ENCODE results near the gene ANKRD49. TPM values are rescaled to one million over a fixed set of nuclear protein-coding genes. Genes with fewer than 3 reads are reported as not detected.

ANKRD49 gene
- polyA plus RNA-seq, 4 donors = 14.2 to 33.8 (median 26.7) TPM

DNA sequence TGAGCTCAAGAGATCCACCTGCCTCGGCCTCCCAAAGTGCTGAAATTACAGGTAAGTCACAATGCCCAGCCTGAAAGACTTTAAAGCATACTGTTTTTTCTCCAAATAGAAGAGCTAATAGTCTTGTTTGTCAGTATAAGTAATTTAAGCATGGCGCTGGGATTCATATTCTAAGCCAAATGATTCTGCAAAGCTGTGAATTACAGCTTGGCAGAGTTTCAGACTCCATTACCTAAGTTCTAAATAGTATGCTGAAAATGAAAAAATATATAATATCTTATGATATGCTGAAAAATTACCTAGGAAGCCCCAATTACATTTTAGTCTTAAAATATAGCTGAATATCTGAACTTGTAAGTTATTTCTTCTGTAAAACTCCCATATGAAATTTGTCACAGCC, 39.5 kb upstream of the ANKRD49 start:
- H3K36me3 ChIP-seq (ENCODE audit: control insufficient read depth in 3 of 3, insufficient read depth in 2 of 3, low read depth in 1 of 3, low read length in 3 of 3) = peaks cover 0 to 5% (median 3%) of the 10 kb centered on the region in 3 donors
- H3K9me3 ChIP-seq (ENCODE audit: control insufficient read depth in 2 of 2, insufficient read depth in 1 of 2, low read depth in 1 of 2, low read length in 1 of 2) = no peaks in the 10 kb centered on the region
- FAIRE-seq (no peak), DNase-seq (no peak)
- H3K27ac ChIP-seq (ENCODE audit: low read depth in 1 of 3, low read length in 2 of 3) = no peak overlapping the region
- no peaks in the 10 kb centered on the region for H3K4me1 ChIP-seq (ENCODE audit: control insufficient read depth in 3 of 3, insufficient read depth in 2 of 3, low read depth in 1 of 3, low read length in 2 of 3)
- H3K4me3 ChIP-seq (ENCODE audit: low read depth in 1 of 3, low read length in 3 of 3) = no peak overlapping the region
- 93 to 98% (median 97%) methylated on average over 2 of the region's 2 CpGs for WGBS, 3 donors
- H3K27me3 ChIP-seq (ENCODE audit: control insufficient read depth in 3 of 3, insufficient read depth in 3 of 3, low read length in 3 of 3) = no peaks in the 10 kb centered on the region

GRCh38 chr11:94455861-94456260, 37.9 kb upstream of the ANKRD49 start:
- no peaks in the 10 kb centered on the region for H3K27me3 ChIP-seq (ENCODE audit: control insufficient read depth in 3 of 3, insufficient read depth in 3 of 3, low read length in 3 of 3)
- no peaks in the 10 kb centered on the region for H3K4me1 ChIP-seq (ENCODE audit: control insufficient read depth in 3 of 3, insufficient read depth in 2 of 3, low read depth in 1 of 3, low read length in 2 of 3)
- H3K4me3 ChIP-seq (ENCODE audit: low read depth in 1 of 3, low read length in 3 of 3) = no peak overlapping the region
- H3K9me3 ChIP-seq (ENCODE audit: control insufficient read depth in 2 of 2, insufficient read depth in 1 of 2, low read depth in 1 of 2, low read length in 1 of 2) = no peaks in the 10 kb centered on the region
- 93 to 98% (median 93%) methylated on average over 1 of the region's 1 CpG for WGBS, 3 donors
- no peak for DNase-seq
- no peak overlapping the region for H3K27ac ChIP-seq (ENCODE audit: low read depth in 1 of 3, low read length in 2 of 3)
- peaks cover 3 to 9% (median 5%) of the 10 kb centered on the region in 3 donors for H3K36me3 ChIP-seq (ENCODE audit: control insufficient read depth in 3 of 3, insufficient read depth in 2 of 3, low read depth in 1 of 3, low read length in 3 of 3)
- no peak for FAIRE-seq

GRCh38 chr11:94457118-94458029, 36.4 kb upstream of the ANKRD49 start:
- Histone ChIP-seq H3K27ac (ENCODE audit: low read depth in 1 of 3, low read length in 2 of 3) (no peak overlapping the region), H3K4me1 (ENCODE audit: control insufficient read depth in 3 of 3, insufficient read depth in 2 of 3, low read depth in 1 of 3, low read length in 2 of 3) (no peaks in the 10 kb centered on the region), H3K9me3 (ENCODE audit: control insufficient read depth in 2 of 2, insufficient read depth in 1 of 2, low read depth in 1 of 2, low read length in 1 of 2) (no peaks in the 10 kb centered on the region), H3K4me3 (ENCODE audit: low read depth in 1 of 3, low read length in 3 of 3) (no peak overlapping the region), H3K27me3 (ENCODE audit: control insufficient read depth in 3 of 3, insufficient read depth in 3 of 3, low read length in 3 of 3) (no peaks in the 10 kb centered on the region), H3K36me3 (ENCODE audit: control insufficient read depth in 3 of 3, insufficient read depth in 2 of 3, low read depth in 1 of 3, low read length in 3 of 3) (peaks cover 5 to 9% (median 5%) of the 10 kb centered on the region in 3 donors)
- DNase-seq (no peak), FAIRE-seq (no peak)
- WGBS, 3 donors = 84 to 89% (median 86%) methylated on average over 4 of the region's 4 CpGs

DNA sequence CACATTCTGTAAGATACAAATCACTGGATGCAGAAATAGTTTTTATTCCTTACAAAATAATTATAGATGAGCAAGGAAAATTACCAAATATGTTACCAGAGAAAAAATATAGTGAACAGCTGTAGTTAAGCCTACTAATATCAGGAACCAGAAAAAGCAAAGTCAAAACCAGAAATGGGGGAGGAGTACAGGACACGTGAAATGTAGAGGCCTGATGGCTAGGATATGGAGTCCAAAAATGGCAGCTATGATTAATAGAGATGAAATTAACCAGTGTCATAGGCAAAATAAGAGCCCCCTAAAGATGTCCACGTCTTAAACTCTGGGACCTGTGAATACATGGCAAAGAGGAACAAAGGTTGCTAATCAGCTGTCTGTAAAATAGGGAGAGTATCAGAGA, 34.2 kb upstream of the ANKRD49 start:
- WGBS, 3 donors = 84 to 88% (median 86%) methylated on average over 2 of the region's 2 CpGs
- Histone ChIP-seq H3K4me3 (ENCODE audit: low read depth in 1 of 3, low read length in 3 of 3) (no peak overlapping the region), H3K36me3 (ENCODE audit: control insufficient read depth in 3 of 3, insufficient read depth in 2 of 3, low read depth in 1 of 3, low read length in 3 of 3) (peaks cover 2 to 9% (median 5%) of the 10 kb centered on the region in 3 donors), H3K9me3 (ENCODE audit: control insufficient read depth in 2 of 2, insufficient read depth in 1 of 2, low read depth in 1 of 2, low read length in 1 of 2) (no peaks in the 10 kb centered on the region), H3K27me3 (ENCODE audit: control insufficient read depth in 3 of 3, insufficient read depth in 3 of 3, low read length in 3 of 3) (no peaks in the 10 kb centered on the region), H3K4me1 (ENCODE audit: control insufficient read depth in 3 of 3, insufficient read depth in 2 of 3, low read depth in 1 of 3, low read length in 2 of 3) (no peaks in the 10 kb centered on the region), H3K27ac (ENCODE audit: low read depth in 1 of 3, low read length in 2 of 3) (no peak overlapping the region)
- FAIRE-seq (no peak), DNase-seq (no peak)

DNA sequence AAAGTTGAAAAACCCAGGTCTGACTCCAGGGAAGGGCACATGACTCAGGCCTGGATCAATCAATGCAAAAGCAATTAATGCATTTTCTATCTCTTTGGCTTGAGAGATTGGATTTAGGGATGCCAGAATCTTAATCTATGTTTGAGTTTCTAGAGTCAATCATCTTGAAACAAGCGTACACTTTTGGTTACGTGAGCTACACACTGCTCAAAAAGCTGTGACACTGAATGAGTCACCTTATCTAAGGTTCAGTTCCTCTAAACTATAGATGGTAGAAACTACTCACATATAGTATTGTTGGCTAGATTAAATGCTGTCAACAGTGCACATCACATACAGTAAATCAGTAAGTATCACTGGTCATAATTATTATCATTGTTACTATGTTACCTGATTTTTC, 24.4 kb upstream of the ANKRD49 start:
- no peak for FAIRE-seq
- Histone ChIP-seq H3K4me3 (ENCODE audit: low read depth in 1 of 3, low read length in 3 of 3) (no peak overlapping the region), H3K4me1 (ENCODE audit: control insufficient read depth in 3 of 3, insufficient read depth in 2 of 3, low read depth in 1 of 3, low read length in 2 of 3) (no peaks in the 10 kb centered on the region), H3K27me3 (ENCODE audit: control insufficient read depth in 3 of 3, insufficient read depth in 3 of 3, low read length in 3 of 3) (no peaks in the 10 kb centered on the region), H3K27ac (ENCODE audit: low read depth in 1 of 3, low read length in 2 of 3) (no peak overlapping the region), H3K9me3 (ENCODE audit: control insufficient read depth in 2 of 2, insufficient read depth in 1 of 2, low read depth in 1 of 2, low read length in 1 of 2) (no peaks in the 10 kb centered on the region), H3K36me3 (ENCODE audit: control insufficient read depth in 3 of 3, insufficient read depth in 2 of 3, low read depth in 1 of 3, low read length in 3 of 3) (peaks cover 0 to 4% (median 2%) of the 10 kb centered on the region in 3 donors)
- no peak for DNase-seq
- 88 to 94% (median 90%) methylated on average over 2 of the region's 2 CpGs for WGBS, 3 donors

- DNase-seq = peak in 1 of 2 donors; percentile 7
- H3K4me1 ChIP-seq (ENCODE audit: control insufficient read depth in 3 of 3, insufficient read depth in 2 of 3, low read depth in 1 of 3, low read length in 2 of 3) = no peaks in the 10 kb centered on the region
- WGBS, 3 donors = 96 to 98% (median 97%) methylated on average over 3 of the region's 3 CpGs
- no peaks in the 10 kb centered on the region for H3K27me3 ChIP-seq (ENCODE audit: control insufficient read depth in 3 of 3, insufficient read depth in 3 of 3, low read length in 3 of 3)
- no peaks in the 10 kb centered on the region for H3K9me3 ChIP-seq (ENCODE audit: control insufficient read depth in 2 of 2, insufficient read depth in 1 of 2, low read depth in 1 of 2, low read length in 1 of 2)
- no peak overlapping the region for H3K27ac ChIP-seq (ENCODE audit: low read depth in 1 of 3, low read length in 2 of 3)
- FAIRE-seq = no peak
- peaks cover 0 to 9% (median 2%) of the 10 kb centered on the region in 3 donors for H3K36me3 ChIP-seq (ENCODE audit: control insufficient read depth in 3 of 3, insufficient read depth in 2 of 3, low read depth in 1 of 3, low read length in 3 of 3)
- H3K4me3 ChIP-seq (ENCODE audit: low read depth in 1 of 3, low read length in 3 of 3) = no peak overlapping the region
Observed at GRCh38 chr11:94472916-94473799, 20.6 kb upstream of the ANKRD49 start.

GRCh38 chr11:94477624-94478023, 16.2 kb upstream of the ANKRD49 start:
- Histone ChIP-seq H3K4me3 (ENCODE audit: low read depth in 1 of 3, low read length in 3 of 3) (no peak overlapping the region), H3K27me3 (ENCODE audit: control insufficient read depth in 3 of 3, insufficient read depth in 3 of 3, low read length in 3 of 3) (no peaks in the 10 kb centered on the region), H3K9me3 (ENCODE audit: control insufficient read depth in 2 of 2, insufficient read depth in 1 of 2, low read depth in 1 of 2, low read length in 1 of 2) (no peaks in the 10 kb centered on the region), H3K27ac (ENCODE audit: low read depth in 1 of 3, low read length in 2 of 3) (no peak overlapping the region), H3K4me1 (ENCODE audit: control insufficient read depth in 3 of 3, insufficient read depth in 2 of 3, low read depth in 1 of 3, low read length in 2 of 3) (no peaks in the 10 kb centered on the region), H3K36me3 (ENCODE audit: control insufficient read depth in 3 of 3, insufficient read depth in 2 of 3, low read depth in 1 of 3, low read length in 3 of 3) (peaks cover 0 to 14% (median 4%) of the 10 kb centered on the region in 3 donors)
- no peak for DNase-seq
- WGBS, 3 donors = 79 to 96% (median 89%) methylated on average over 2 of the region's 2 CpGs
- FAIRE-seq = no peak

DNA sequence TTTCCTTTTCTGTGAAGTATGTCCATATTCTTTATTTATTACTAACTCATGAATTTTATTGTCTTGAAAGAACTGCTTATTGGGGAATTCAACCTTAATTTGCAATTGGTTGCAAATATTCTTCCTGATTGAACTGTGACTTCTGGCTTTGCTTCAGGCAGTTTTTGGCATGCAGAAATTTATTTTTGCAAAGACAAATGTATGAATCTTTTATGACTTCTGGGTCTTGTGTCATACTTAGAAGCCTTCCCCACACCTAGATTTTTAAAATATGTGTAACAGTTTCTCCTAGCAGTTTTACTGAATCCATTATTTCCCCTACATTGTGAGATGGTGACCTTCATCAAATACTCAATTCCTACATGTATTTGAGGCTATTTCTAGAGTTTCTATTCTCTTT, 12.4 kb upstream of the ANKRD49 start:
- Histone ChIP-seq H3K36me3 (ENCODE audit: control insufficient read depth in 3 of 3, insufficient read depth in 2 of 3, low read depth in 1 of 3, low read length in 3 of 3) (peaks cover 3 to 25% (median 11%) of the 10 kb centered on the region in 3 donors), H3K4me1 (ENCODE audit: control insufficient read depth in 3 of 3, insufficient read depth in 2 of 3, low read depth in 1 of 3, low read length in 2 of 3) (no peaks in the 10 kb centered on the region), H3K27ac (ENCODE audit: low read depth in 1 of 3, low read length in 2 of 3) (no peak overlapping the region), H3K4me3 (ENCODE audit: low read depth in 1 of 3, low read length in 3 of 3) (no peak overlapping the region), H3K27me3 (ENCODE audit: control insufficient read depth in 3 of 3, insufficient read depth in 3 of 3, low read length in 3 of 3) (no peaks in the 10 kb centered on the region), H3K9me3 (ENCODE audit: control insufficient read depth in 2 of 2, insufficient read depth in 1 of 2, low read depth in 1 of 2, low read length in 1 of 2) (no peaks in the 10 kb centered on the region)
- DNase-seq = no peak
- FAIRE-seq = no peak
